OCI-LY7 (cell line): ENCODE results near the gene SSPN. TPM values are rescaled to one million over a fixed set of nuclear protein-coding genes. Genes with fewer than 3 reads are reported as not detected.

Source experiments
- BruUV-seq: library from RNA; stranded (reverse); fragments of 400-500 nt; replicated peaks from 2 replicates; lab custom pipeline; 2021; lab: Mats Ljungman, UMichigan
- CTCF ChIA-PET: fragments of 300-600 bp; sonication (Branson Sonifier 250); formaldehyde crosslinking; loops from one replicate; lab custom pipeline; 2022; ENCODE audit warnings: antibody characterized with exemption; ENCODE audit not compliant: unreplicated experiment; lab: Charles Lee
- POLR2A ChIA-PET: fragments of 300-600 bp; sonication (Branson Sonifier 250); formaldehyde crosslinking; loops from one replicate; lab custom pipeline; 2022; ENCODE audit warnings: antibody characterized with exemption; lab: Charles Lee
- DNase-seq: peaks from one replicate; pipeline ENCODE4 v3.0.0-alpha.2; 2015; ENCODE audit warnings: low spot score
- H2AFZ ChIP-seq: fragments of 200-600 bp; sonication (generic), shearing (Covaris generic); 2 replicates; pipeline ENCODE4 v1.6.1; 2014; ENCODE audit warnings: mild to moderate bottlenecking, antibody characterized with exemption, low read length, moderate library complexity
- H3K27ac ChIP-seq: fragments of 200-600 bp; sonication (generic); 2 replicates; pipeline ENCODE4 v1.5.1; 2014; ENCODE audit warnings: mixed run types, low read depth, mild to moderate bottlenecking, moderate library complexity, low read length, inconsistent platforms; ENCODE audit not compliant: poor library complexity, severe bottlenecking
- H3K36me3 ChIP-seq: fragments of 200-600 bp; sonication (generic); 2 replicates; pipeline ENCODE4 v1.6.1; 2014; ENCODE audit warnings: mild to moderate bottlenecking, antibody characterized with exemption, low read length, moderate library complexity, mixed read lengths; ENCODE audit not compliant: insufficient read depth
- H3K4me1 ChIP-seq: fragments of 200-600 bp; sonication (generic); 2 replicates; pipeline ENCODE4 v1.5.1; 2014; ENCODE audit warnings: mild to moderate bottlenecking, low read length; ENCODE audit not compliant: insufficient read depth, poor library complexity, severe bottlenecking
- H3K4me2 ChIP-seq: fragments of 200-600 bp; sonication (generic); 2 replicates; pipeline ENCODE4 v1.6.1; 2014; ENCODE audit warnings: mild to moderate bottlenecking, low read length
- H3K4me3 ChIP-seq: fragments of 200-600 bp; sonication (generic); 2 replicates; pipeline ENCODE4 v1.5.1; 2014; ENCODE audit warnings: mild to moderate bottlenecking, low read depth, low read length; ENCODE audit not compliant: poor library complexity, severe bottlenecking
- H3K79me2 ChIP-seq: fragments of 200-600 bp; sonication (generic); 2 replicates; pipeline ENCODE4 v1.6.1; 2016; ENCODE audit warnings: low read depth, mild to moderate bottlenecking, low read length, moderate library complexity, mixed read lengths; ENCODE audit not compliant: insufficient read depth
- H3K9me2 ChIP-seq: fragments of 200-600 bp; sonication (generic); 2 replicates; pipeline ENCODE4 v1.6.1; 2016; ENCODE audit warnings: mild to moderate bottlenecking, low read length, mixed read lengths; ENCODE audit not compliant: insufficient read depth
- H3K9me3 ChIP-seq: fragments of 200-600 bp; sonication (generic); 2 replicates; pipeline ENCODE4 v1.6.1; 2014; ENCODE audit warnings: mild to moderate bottlenecking, mixed run types, low read length, mixed read lengths
- H4K20me1 ChIP-seq: fragments of 200-600 bp; sonication (generic); 2 replicates; pipeline ENCODE4 v1.6.1; 2014; ENCODE audit warnings: mild to moderate bottlenecking, antibody characterized with exemption, low read length, moderate library complexity, mixed read lengths; ENCODE audit not compliant: insufficient read depth
- EZH2phosphoT487 ChIP-seq: fragments of 200-600 bp; sonication (generic); IDR thresholded peaks from 2 replicates; pipeline ENCODE4 v1.6.1; 2018; ENCODE audit warnings: low read depth, borderline replicate concordance, mild to moderate bottlenecking, mixed run types, antibody characterized with exemption, low read length, moderate library complexity, mixed read lengths
- intact Hi-C: fragments of 100-400 bp; cut with micrococcal nuclease; formaldehyde crosslinking; loops from one replicate; pipeline ENCODE4 v1.10.0; 2022; ENCODE audit not compliant: unreplicated experiment
- total RNA-seq, 2 experiments: library from RNA; depleted of rRNA in 1 of 2; stranded (reverse); fragments of >200 nt in 1 of 2; shearing (Covaris generic) in 1 of 2; gene quantifications; 2 replicates each; pipeline ENCODE4 v1.2.3, GENCODE V29; 2014 to 2022
- TF ChIP-seq, protein P1 (sequence below): fragments of 200-600 bp; sonication (generic); conservative IDR thresholded peaks from 2 replicates; pipeline ENCODE4 v1.5.1; 2014; ENCODE audit warnings: mild to moderate bottlenecking, antibody characterized with exemption, low read length, moderate library complexity, mixed read lengths

Gene SSPN
- total RNA-seq, 2 experiments from 2014 or later, result not detected

- ChIA-PET CTCF (no interaction called here), POLR2A (interaction anchor here (0.6 to 1.1 kb wide), 4 partner anchors 12 to 217 kb away, joined by 3 read pairs; no protein-coding TSS in a partner anchor)
These were observed 45.3 kb upstream of the SSPN start for GRCh38 chr12:26149968-26150500.

GRCh38 chr12:26150736-26151450 lies 44.5 kb upstream of the SSPN start:
- Histone ChIP-seq H3K9me3 (no peaks in the 10 kb centered on the region), H3K9me2 (no peaks in the 10 kb centered on the region), H3K27ac (no peak overlapping the region), H3K79me2 (no peaks in the 10 kb centered on the region), H2AFZ (no peak overlapping the region), H4K20me1 (peaks cover 18% of the 10 kb centered on the region), H3K4me3 (no peak overlapping the region), H3K4me2 (no peak overlapping the region), H3K36me3 (no peaks in the 10 kb centered on the region), H3K4me1 (peaks cover 8% of the 10 kb centered on the region)
- DNase-seq, result no peak
- CTCF ChIA-PET, result no interaction called here
- intact Hi-C loops, result loop anchor here (10.0 kb wide), 1 partner anchor 684 kb away; the partner anchor contains the start of gene ITPR2
- no peak for TF ChIP-seq EZH2phosphoT487
- TF ChIP-seq, protein P1, sequence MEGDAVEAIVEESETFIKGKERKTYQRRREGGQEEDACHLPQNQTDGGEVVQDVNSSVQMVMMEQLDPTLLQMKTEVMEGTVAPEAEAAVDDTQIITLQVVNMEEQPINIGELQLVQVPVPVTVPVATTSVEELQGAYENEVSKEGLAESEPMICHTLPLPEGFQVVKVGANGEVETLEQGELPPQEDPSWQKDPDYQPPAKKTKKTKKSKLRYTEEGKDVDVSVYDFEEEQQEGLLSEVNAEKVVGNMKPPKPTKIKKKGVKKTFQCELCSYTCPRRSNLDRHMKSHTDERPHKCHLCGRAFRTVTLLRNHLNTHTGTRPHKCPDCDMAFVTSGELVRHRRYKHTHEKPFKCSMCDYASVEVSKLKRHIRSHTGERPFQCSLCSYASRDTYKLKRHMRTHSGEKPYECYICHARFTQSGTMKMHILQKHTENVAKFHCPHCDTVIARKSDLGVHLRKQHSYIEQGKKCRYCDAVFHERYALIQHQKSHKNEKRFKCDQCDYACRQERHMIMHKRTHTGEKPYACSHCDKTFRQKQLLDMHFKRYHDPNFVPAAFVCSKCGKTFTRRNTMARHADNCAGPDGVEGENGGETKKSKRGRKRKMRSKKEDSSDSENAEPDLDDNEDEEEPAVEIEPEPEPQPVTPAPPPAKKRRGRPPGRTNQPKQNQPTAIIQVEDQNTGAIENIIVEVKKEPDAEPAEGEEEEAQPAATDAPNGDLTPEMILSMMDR, result no peak
- POLR2A ChIA-PET, result interaction anchor here (0.6 to 0.9 kb wide), 2 partner anchors 12 to 28 kb away, joined by 3 read pairs; no protein-coding TSS in a partner anchor
- no TSS peak for BruUV-seq

More at GRCh38 chr12:26149968-26150500, 45.3 kb upstream of the SSPN start:
- intact Hi-C loops, result loop anchor here (10.0 kb wide), 1 partner anchor 685 kb away; the partner anchor contains the start of gene ITPR2
- H3K36me3 ChIP-seq, result no peaks in the 10 kb centered on the region
- no TSS peak for BruUV-seq
- H3K4me3 ChIP-seq, result no peak overlapping the region
- no peaks in the 10 kb centered on the region for H3K79me2 ChIP-seq
- H4K20me1 ChIP-seq, result peaks cover 9% of the 10 kb centered on the region
- no peak overlapping the region for H2AFZ ChIP-seq
- H3K4me1 ChIP-seq, result no peaks in the 10 kb centered on the region
- no peaks in the 10 kb centered on the region for H3K9me3 ChIP-seq
- no peak overlapping the region for H3K4me2 ChIP-seq
- H3K27ac ChIP-seq, result no peak overlapping the region
- TF ChIP-seq, protein P1, result no peak
- TF ChIP-seq EZH2phosphoT487, result no peak
- DNase-seq, result no peak
- H3K9me2 ChIP-seq, result no peaks in the 10 kb centered on the region
